IPS DF 6.9 (cell line): ENCODE data around the gene CACYBP.
"Not testable (repeated sequence)": the region's sequence is repeated elsewhere in the genome, so short reads cannot be mapped to it uniquely, and the experiment has no call there.

Experiments used
- DNase-seq: peaks from one replicate; pipeline ENCODE4 v3.0.0-alpha.2; 2013; ENCODE audit warnings: low read depth, low spot score
- H3K27ac ChIP-seq: one replicate; pipeline ENCODE4 v1.5.1; 2013; ENCODE audit warnings: low read length, control low read depth
- H3K27me3 ChIP-seq: 2 replicates; pipeline ENCODE4 v1.6.1; 2013; ENCODE audit warnings: mild to moderate bottlenecking, low read length; ENCODE audit not compliant: control insufficient read depth, insufficient read depth
- H3K36me3 ChIP-seq: 2 replicates; pipeline ENCODE4 v1.6.1; 2013; ENCODE audit warnings: low read length; ENCODE audit not compliant: control insufficient read depth, insufficient read depth
- H3K4me1 ChIP-seq: 2 replicates; pipeline ENCODE4 v1.6.1; 2013; ENCODE audit warnings: low read length; ENCODE audit not compliant: control insufficient read depth, insufficient read depth
- H3K4me3 ChIP-seq: 2 replicates; pipeline ENCODE4 v1.5.1; 2013; ENCODE audit warnings: mild to moderate bottlenecking, low read length
- H3K9me3 ChIP-seq: 2 replicates; pipeline ENCODE4 v1.6.1; 2013; ENCODE audit warnings: low read length, inconsistent platforms; ENCODE audit not compliant: control insufficient read depth, insufficient read depth
- WGBS: extraction: QIAGEN DNeasy Blood & Tissue Kit; methylation state at CpG from one replicate; pipeline ENCODE4 v1.1.7; 2013; ENCODE audit warnings: mixed read lengths, missing lambda C conversion rate; ENCODE audit not compliant: insufficient read length, insufficient coverage; 5-methylcytosine and 5-hydroxymethylcytosine counted together

CACYBP gene

DNA sequence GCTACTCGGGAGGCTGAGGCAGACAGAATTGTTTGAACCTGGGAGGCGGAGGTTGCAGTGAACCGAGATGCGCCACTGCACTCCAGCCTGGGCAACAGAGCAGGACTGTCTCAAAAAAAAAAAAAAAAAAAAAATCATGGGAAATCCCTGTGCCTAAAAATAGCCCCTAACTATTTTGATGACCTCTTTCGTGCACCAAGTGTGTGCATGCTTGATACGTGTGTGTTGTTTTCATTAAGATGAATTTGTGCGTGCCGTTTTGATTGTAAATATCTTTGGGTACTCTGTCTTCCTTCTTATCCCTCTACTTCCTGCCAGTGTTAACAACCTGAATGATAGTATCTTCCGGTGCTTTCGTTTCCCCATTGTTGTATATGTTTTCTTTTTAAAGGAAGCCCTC is 9.8 kb downstream of the CACYBP start:
- H3K4me3 ChIP-seq, result no peak overlapping the region
- no peak overlapping the region for H3K27ac ChIP-seq
- DNase-seq, result no peak
- no peaks in the 10 kb centered on the region for H3K4me1 ChIP-seq
- peaks cover 11% of the 10 kb centered on the region; the same call in 1 of the 2 replicates for H3K36me3 ChIP-seq
- no CpG with 5 or more reads among the region's 10 CpGs for WGBS
- H3K9me3 ChIP-seq, result no peaks in the 10 kb centered on the region
- H3K27me3 ChIP-seq, result no peaks in the 10 kb centered on the region

- H3K36me3 ChIP-seq, result peaks cover 10% of the 10 kb centered on the region; the same call in 1 of the 2 replicates
- WGBS, result no CpG with 5 or more reads among the region's 1 CpG
- H3K9me3 ChIP-seq, result no peaks in the 10 kb centered on the region
- no peak for DNase-seq
- no peaks in the 10 kb centered on the region for H3K27me3 ChIP-seq
- no peak overlapping the region for H3K27ac ChIP-seq
- H3K4me3 ChIP-seq, result no peak overlapping the region
- H3K4me1 ChIP-seq, result no peaks in the 10 kb centered on the region
These were observed 13.7 kb downstream of the CACYBP start for GRCh38 chr1:175013445-175013844.

DNA sequence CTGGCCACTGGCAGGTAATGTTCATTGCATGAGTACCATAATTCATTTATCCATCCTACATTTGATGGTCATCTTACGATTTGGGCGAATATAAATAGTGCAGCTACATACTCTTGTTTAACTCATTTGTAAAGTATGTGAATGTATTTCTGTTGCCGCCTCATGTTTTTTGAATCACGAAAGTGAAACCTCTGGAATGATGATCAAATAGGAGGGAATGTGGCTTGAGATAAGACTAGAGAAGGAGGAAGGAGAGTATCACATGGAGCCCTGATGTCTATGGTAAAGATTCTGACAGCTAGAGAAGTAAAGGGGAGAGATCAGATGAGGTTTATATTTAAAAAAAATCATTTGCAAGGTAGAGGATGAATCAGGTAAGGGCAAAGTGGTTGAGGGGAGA is 15.5 kb downstream of the CACYBP start:
- Histone ChIP-seq H3K4me1 (no peaks in the 10 kb centered on the region), H3K27ac (no peak overlapping the region), H3K4me3 (no peak overlapping the region), H3K36me3 (peaks cover 10% of the 10 kb centered on the region; the same call in 1 of the 2 replicates), H3K27me3 (no peaks in the 10 kb centered on the region), H3K9me3 (no peaks in the 10 kb centered on the region)
- WGBS, result no CpG with 5 or more reads among the region's 4 CpGs
- no peak for DNase-seq

DNA sequence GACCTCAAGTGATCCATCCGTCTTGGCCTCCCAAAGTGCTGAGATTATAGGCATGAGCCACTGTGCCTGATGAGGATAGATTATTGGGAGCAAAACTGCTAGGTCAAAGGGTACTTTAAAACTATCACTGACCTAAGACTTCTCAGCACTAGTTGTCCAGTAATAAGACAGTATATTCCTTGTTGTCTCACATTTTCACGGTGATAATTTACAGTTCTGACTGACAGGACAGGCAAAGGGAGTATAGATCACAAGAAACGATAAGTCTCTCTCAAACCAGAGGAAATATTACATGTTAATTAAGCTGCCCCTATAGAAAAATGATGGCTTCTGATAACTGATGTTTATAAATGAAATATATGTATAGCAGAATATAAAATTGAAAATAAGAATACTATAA is 19.8 kb downstream of the CACYBP start:
- peaks cover 4% of the 10 kb centered on the region; the same call in 1 of the 2 replicates for H3K36me3 ChIP-seq
- no peak overlapping the region for H3K4me3 ChIP-seq
- no peaks in the 10 kb centered on the region; the same call in 1 of the 2 replicates for H3K4me1 ChIP-seq
- WGBS, result no CpG with 5 or more reads among the region's 3 CpGs
- H3K27ac ChIP-seq, result no peak overlapping the region
- H3K27me3 ChIP-seq, result no peaks in the 10 kb centered on the region
- DNase-seq, result no peak
- H3K9me3 ChIP-seq, result no peaks in the 10 kb centered on the region

GRCh38 chr1:175023043-175023921 is 23.5 kb downstream of the CACYBP start, which contains the start of gene MRPS14:
Gene MRPS14 (minus strand): TSS chr1:175023425. CDS start chr1:175023408, 17 bp downstream.
- Histone ChIP-seq H3K9me3 (no peaks in the 10 kb centered on the region), H3K4me1 (no peaks in the 10 kb centered on the region; the same call in 1 of the 2 replicates), H3K27ac (no peak within 1 kb of the TSS), H3K27me3 (no peaks in the 10 kb centered on the region), H3K36me3 (no peaks in the 10 kb centered on the region; the same call in 1 of the 2 replicates), H3K4me3 (peak within 1 kb of the TSS; percentile 89)
- peak; percentile 100 for DNase-seq
- no CpG with 5 or more reads among the region's 42 CpGs for WGBS

DNA sequence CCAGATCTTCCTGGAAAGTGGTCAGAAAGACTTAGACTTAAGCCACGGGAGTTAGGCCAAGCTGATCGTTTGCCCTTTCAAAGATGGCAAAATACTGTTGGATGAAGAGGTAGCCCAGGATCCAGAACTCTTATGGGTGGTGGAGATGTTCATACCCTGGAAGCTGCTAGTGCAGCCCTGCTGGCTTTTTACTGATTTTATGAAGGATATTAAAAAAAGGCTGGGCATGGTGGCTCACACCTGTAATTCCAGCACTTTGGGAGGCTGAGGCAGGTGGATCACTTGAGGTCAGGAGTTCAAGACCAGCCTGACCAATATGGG is 24.1 kb downstream of the CACYBP start:
- H3K4me3 ChIP-seq, result peak overlapping the region; percentile 37; the same call in 1 of the 2 replicates
- not testable (repeated sequence) for H3K36me3 ChIP-seq, H3K27ac ChIP-seq, H3K4me1 ChIP-seq, H3K27me3 ChIP-seq, DNase-seq, H3K9me3 ChIP-seq
- no CpG with 5 or more reads among the region's 2 CpGs for WGBS

DNA sequence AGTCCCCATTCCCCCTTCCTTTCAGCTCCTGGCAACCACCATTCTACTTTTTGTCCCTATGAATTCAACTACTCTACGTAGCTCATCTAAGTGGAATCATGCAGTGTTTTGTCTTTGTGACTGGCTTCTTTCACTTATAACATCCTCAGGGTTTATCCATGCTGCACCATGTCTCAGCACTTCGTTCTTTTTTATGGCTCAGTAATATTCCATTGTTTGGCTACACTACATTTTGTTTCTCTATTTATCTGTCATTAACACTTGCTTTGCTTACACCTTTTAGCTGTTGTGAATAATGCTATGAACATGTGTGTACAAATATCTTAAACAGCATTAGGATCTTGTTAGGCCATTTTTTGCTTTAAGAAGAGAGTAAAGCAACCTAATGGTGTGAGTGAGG is 25.0 kb downstream of the CACYBP start:
- H3K36me3 ChIP-seq, result no peaks in the 10 kb centered on the region
- no CpG with 5 or more reads among the region's 2 CpGs for WGBS
- H3K27me3 ChIP-seq, result no peaks in the 10 kb centered on the region
- peaks cover 1% of the 10 kb centered on the region; the same call in 1 of the 2 replicates for H3K4me1 ChIP-seq
- no peaks in the 10 kb centered on the region for H3K9me3 ChIP-seq
- no peak overlapping the region for H3K27ac ChIP-seq
- H3K4me3 ChIP-seq, result no peak overlapping the region
- DNase-seq, result no peak

GRCh38 chr1:175033953-175034352 is 34.2 kb downstream of the CACYBP start:
- Histone ChIP-seq H3K4me1 (peaks cover 1% of the 10 kb centered on the region; the same call in 1 of the 2 replicates), H3K27me3 (no peaks in the 10 kb centered on the region), H3K36me3 (no peaks in the 10 kb centered on the region), H3K9me3 (no peaks in the 10 kb centered on the region), H3K27ac (no peak overlapping the region), H3K4me3 (no peak overlapping the region)
- DNase-seq, result no peak
- WGBS, result no CpG with 5 or more reads among the region's 4 CpGs

GRCh38 chr1:175034775-175035174 is 35.0 kb downstream of the CACYBP start:
- Histone ChIP-seq H3K9me3 (no peaks in the 10 kb centered on the region), H3K27me3 (no peaks in the 10 kb centered on the region), H3K36me3 (no peaks in the 10 kb centered on the region), H3K4me1 (no peaks in the 10 kb centered on the region; the same call in 1 of the 2 replicates), H3K4me3 (no peak overlapping the region), H3K27ac (no peak overlapping the region)
- DNase-seq, result no peak
- WGBS, result no CpG with 5 or more reads among the region's 2 CpGs

- Histone ChIP-seq H3K4me1 (no peaks in the 10 kb centered on the region; the same call in 1 of the 2 replicates), H3K9me3 (no peaks in the 10 kb centered on the region), H3K36me3 (no peaks in the 10 kb centered on the region), H3K4me3 (no peak overlapping the region), H3K27me3 (no peaks in the 10 kb centered on the region), H3K27ac (no peak overlapping the region)
- WGBS, result 100% methylated on average over 2 of the region's 6 CpGs
- no peak for DNase-seq
These were observed 36.1 kb downstream of the CACYBP start for GRCh38 chr1:175035865-175036264.
